Hepatocyte (in vitro differentiated cells): ENCODE data around the gene RPS14.

Experiments
- CTCF ChIP-seq: fragments of 200-600 bp; sonication (generic); IDR thresholded peaks from 2 replicates; pipeline ENCODE4 v1.5.1; 2016; ENCODE audit warnings: antibody characterized with exemption, mild to moderate bottlenecking; ENCODE audit not compliant: poor library complexity
- EZH2 ChIP-seq: fragments of 200-600 bp; sonication (generic); IDR thresholded peaks from 2 replicates; pipeline ENCODE4 v1.6.1; 2016; ENCODE audit warnings: antibody characterized with exemption, mild to moderate bottlenecking, borderline replicate concordance

GRCh38 chr5:150411245-150411979 lies 38.1 kb downstream of the RPS14 start:
- TF ChIP-seq EZH2 (no peak), CTCF (no peak)
